ENCODE data around the gene PCDHA1.

Gene PCDHA1

GRCh38 chr5:140764177-140764973 is 21.6 kb upstream of the PCDHA1 start (continued):
- TF ChIP-seq ZNF16 (tag by site-specific recombination; IDR thresholded peaks at IDR 0.05; ENCODE audit: low read depth) (no peak), ZSCAN30 (tag by site-specific recombination; IDR thresholded peaks at IDR 0.05) (no peak), ZNF76 (tag by site-specific recombination; IDR thresholded peaks at IDR 0.05; ENCODE audit: borderline replicate concordance, low read depth) (no peak), ZNF335 (tag by site-specific recombination; conservative IDR thresholded peaks at IDR 0.05) (no peak), ZNF302 (tag by site-specific recombination; IDR thresholded peaks at IDR 0.05; ENCODE audit: low read depth) (no peak), ZNF280C (tag by site-specific recombination; IDR thresholded peaks at IDR 0.05) (no peak)

GRCh38 chr5:140767444-140767843 is 18.5 kb upstream of the PCDHA1 start:
- no peak overlapping the region for H3K4me3 ChIP-seq (ENCODE audit: low read depth, low read length)
- H3K4me1 ChIP-seq (ENCODE audit: control insufficient read depth, insufficient read depth, low read length): no peaks in the 10 kb centered on the region
- ChIA-PET POLR2A (no interaction called here), CTCF (no interaction called here)
- H3K9me3 ChIP-seq (ENCODE audit: control insufficient read depth, insufficient read depth, low read depth, low read length): no peaks in the 10 kb centered on the region
- TF ChIP-seq TSHZ1 (tag by site-specific recombination; IDR thresholded peaks at IDR 0.05; ENCODE audit: borderline replicate concordance) (no peak), ZNF558 (tag by site-specific recombination; IDR thresholded peaks at IDR 0.05) (peak; percentile 96)
- H3K27ac ChIP-seq (ENCODE audit: extremely low read depth, low read depth, low read length): no peak overlapping the region
- no peaks in the 10 kb centered on the region for H3K36me3 ChIP-seq (ENCODE audit: control insufficient read depth in 2 of 2, insufficient read depth in 1 of 2, low read length in 2 of 2)

GRCh38 chr5:140780512-140780911 is 5.4 kb upstream of the PCDHA1 start:
- no peaks in the 10 kb centered on the region for H3K36me3 ChIP-seq (ENCODE audit: control insufficient read depth in 2 of 2, insufficient read depth in 1 of 2, low read length in 2 of 2)
- H3K9me3 ChIP-seq (ENCODE audit: control insufficient read depth, insufficient read depth, low read depth, low read length): no peaks in the 10 kb centered on the region; the same call in 1 of the 2 replicates
- POLR2A ChIA-PET: no interaction called here
- no peak overlapping the region for H3K4me3 ChIP-seq (ENCODE audit: low read depth, low read length)
- CTCF ChIA-PET: no interaction called here
- no peaks in the 10 kb centered on the region for H3K4me1 ChIP-seq (ENCODE audit: control insufficient read depth, insufficient read depth, low read length)
- H3K27ac ChIP-seq (ENCODE audit: extremely low read depth, low read depth, low read length): no peak overlapping the region
- TF ChIP-seq ZNF138 (tag by site-specific recombination; IDR thresholded peaks at IDR 0.05; ENCODE audit: borderline replicate concordance) (no peak), ZNF211 (tag by site-specific recombination; IDR thresholded peaks at IDR 0.05; ENCODE audit: low read depth) (no peak), OSR2 (tag by site-specific recombination; IDR thresholded peaks at IDR 0.05) (no peak), KLF17 (tag by site-specific recombination; IDR thresholded peaks at IDR 0.05) (no peak), ZNF792 (tag by site-specific recombination; IDR thresholded peaks at IDR 0.05) (no peak), ZNF223 (tag by site-specific recombination; IDR thresholded peaks at IDR 0.05) (no peak), ZBTB20 (tag by site-specific recombination; IDR thresholded peaks at IDR 0.05) (no peak), KLF16 (tag by site-specific recombination; IDR thresholded peaks at IDR 0.05) (no peak), GFI1B (tag by site-specific recombination; IDR thresholded peaks at IDR 0.05) (no peak), ZNF23 (tag by site-specific recombination; IDR thresholded peaks at IDR 0.05; ENCODE audit: borderline replicate concordance) (no peak), ZNF664 (tag by site-specific recombination; IDR thresholded peaks at IDR 0.05) (no peak), ZNF26 (tag by site-specific recombination; IDR thresholded peaks at IDR 0.05) (no peak)
